ENCODE measurements around the gene DTX1. TPM values are rescaled to one million over a fixed set of nuclear protein-coding genes. Genes with fewer than 3 reads are reported as not detected.
A peak's percentile ranks its signal among the peaks of the same experiment; 100 is the strongest.

The DTX1 gene
- total and polyA plus RNA-seq, 2 of the 13 experiments (the other 11 are each of a cell fraction or from before 2014, with no cell fraction given): not detected

- H3K9ac ChIP-seq (ENCODE audit: insufficient read depth, low read depth, low read length): no peak overlapping the region
- intact Hi-C loops (cut with micrococcal nuclease; ENCODE audit: unreplicated experiment) (no loop called here), in situ Hi-C loops (cut with HindIII; ENCODE audit: extremely low pct_ligation_motif_present, low pct_unique_long_range_greater_than_20kb) (no loop called here)
- no peak overlapping the region for H3K4me3 ChIP-seq (replicated peaks in 1 of 3; ENCODE audit: insufficient read depth in 1 of 3, low read depth in 2 of 3, low read length in 3 of 3)
- no peak overlapping the region for H3K4me2 ChIP-seq (ENCODE audit: low read depth, low read length)
- FAIRE-seq: no peak
- no peaks in the 10 kb centered on the region for H3K79me2 ChIP-seq (ENCODE audit: insufficient read depth, low read length)
- no peak overlapping the region for H2AFZ ChIP-seq (ENCODE audit: low read length)
- no peaks in the 10 kb centered on the region for H3K27me3 ChIP-seq (ENCODE audit: control insufficient read depth in 1 of 2, insufficient read depth in 2 of 2, low read length in 2 of 2)
- TF ChIP-seq TRIM22 (IDR thresholded peaks at IDR 0.05): no peak
- TF ChIP-seq ZNF766 (CRISPR knock-in tag; IDR thresholded peaks at IDR 0.05; ENCODE audit: borderline replicate concordance): no peak
- TF ChIP-seq ZNF768 (CRISPR knock-in tag; IDR thresholded peaks at IDR 0.05): peak; percentile 75; the same call in 1 of the 2 replicates
- no peak for DNase-seq (ENCODE audit: low spot score)
- H4K20me1 ChIP-seq (ENCODE audit: insufficient read depth, low read length): no peaks in the 10 kb centered on the region
- ATAC-seq: no peak
- no peak overlapping the region for H3K27ac ChIP-seq (ENCODE audit: extremely low read length, insufficient read depth, low read length)
- POLR2A ChIA-PET: no interaction called here
- no peaks in the 10 kb centered on the region for H3K36me3 ChIP-seq (replicated peaks in 1 of 2; ENCODE audit: control insufficient read depth in 1 of 2, insufficient read depth in 2 of 2, low read length in 2 of 2)
- H3K4me1 ChIP-seq (ENCODE audit: insufficient read depth, low read length): no peaks in the 10 kb centered on the region
- 58% methylated on average over 7 of the region's 7 CpGs for WGBS (ENCODE audit: low lambda C conversion rate)
- no TSS peak for BruUV-seq (replicated peaks)
- CTCF ChIA-PET (ENCODE audit: low intra/inter-chr PET ratio, low total read pairs): no interaction called here
- H3K9me3 ChIP-seq (ENCODE audit: low read length): no peaks in the 10 kb centered on the region
These were observed 15.0 kb upstream of the DTX1 start for GRCh38 chr12:113041560-113041959.

- WGBS (ENCODE audit: low lambda C conversion rate): 40% methylated on average over 7 of the region's 8 CpGs
These were observed 13.3 kb upstream of the DTX1 start for GRCh38 chr12:113043240-113043639.

More at GRCh38 chr12:113043240-113043639, 13.3 kb upstream of the DTX1 start:
- H3K4me3 ChIP-seq (replicated peaks in 1 of 3; ENCODE audit: insufficient read depth in 1 of 3, low read depth in 2 of 3, low read length in 3 of 3): no peak overlapping the region
- in situ Hi-C loops (cut with HindIII; ENCODE audit: extremely low pct_ligation_motif_present, low pct_unique_long_range_greater_than_20kb): no loop called here
- H3K36me3 ChIP-seq (replicated peaks in 1 of 2; ENCODE audit: control insufficient read depth in 1 of 2, insufficient read depth in 2 of 2, low read length in 2 of 2): no peaks in the 10 kb centered on the region
- H2AFZ ChIP-seq (ENCODE audit: low read length): no peak overlapping the region
- H3K4me1 ChIP-seq (ENCODE audit: insufficient read depth, low read length): no peaks in the 10 kb centered on the region
- DNase-seq (ENCODE audit: low spot score) (no peak), ATAC-seq (no peak), FAIRE-seq (no peak)
- H3K4me2 ChIP-seq (ENCODE audit: low read depth, low read length): no peak overlapping the region
- TF ChIP-seq IRF2 (CRISPR knock-in tag; IDR thresholded peaks at IDR 0.05) (no peak), SOX5 (CRISPR knock-in tag; IDR thresholded peaks at IDR 0.05; ENCODE audit: borderline replicate concordance) (no peak), TFE3 (CRISPR knock-in tag; IDR thresholded peaks at IDR 0.05) (no peak), NCOA1 (CRISPR knock-in tag; IDR thresholded peaks at IDR 0.05) (no peak), ONECUT2 (CRISPR knock-in tag; IDR thresholded peaks at IDR 0.05) (no peak)
- TF ChIP-seq, protein P1, sequence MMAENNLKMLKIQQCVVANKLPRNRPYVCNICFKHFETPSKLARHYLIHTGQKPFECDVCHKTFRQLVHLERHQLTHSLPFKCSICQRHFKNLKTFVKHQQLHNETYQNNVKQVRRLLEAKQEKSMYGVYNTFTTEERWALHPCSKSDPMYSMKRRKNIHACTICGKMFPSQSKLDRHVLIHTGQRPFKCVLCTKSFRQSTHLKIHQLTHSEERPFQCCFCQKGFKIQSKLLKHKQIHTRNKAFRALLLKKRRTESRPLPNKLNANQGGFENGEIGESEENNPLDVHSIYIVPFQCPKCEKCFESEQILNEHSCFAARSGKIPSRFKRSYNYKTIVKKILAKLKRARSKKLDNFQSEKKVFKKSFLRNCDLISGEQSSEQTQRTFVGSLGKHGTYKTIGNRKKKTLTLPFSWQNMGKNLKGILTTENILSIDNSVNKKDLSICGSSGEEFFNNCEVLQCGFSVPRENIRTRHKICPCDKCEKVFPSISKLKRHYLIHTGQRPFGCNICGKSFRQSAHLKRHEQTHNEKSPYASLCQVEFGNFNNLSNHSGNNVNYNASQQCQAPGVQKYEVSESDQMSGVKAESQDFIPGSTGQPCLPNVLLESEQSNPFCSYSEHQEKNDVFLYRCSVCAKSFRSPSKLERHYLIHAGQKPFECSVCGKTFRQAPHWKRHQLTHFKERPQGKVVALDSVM (CRISPR knock-in tag; IDR thresholded peaks at IDR 0.05): no peak
- H4K20me1 ChIP-seq (ENCODE audit: insufficient read depth, low read length): no peaks in the 10 kb centered on the region
- ChIA-PET POLR2A (no interaction called here), CTCF (ENCODE audit: low intra/inter-chr PET ratio, low total read pairs) (no interaction called here)
- no peaks in the 10 kb centered on the region for H3K27me3 ChIP-seq (ENCODE audit: control insufficient read depth in 1 of 2, insufficient read depth in 2 of 2, low read length in 2 of 2)
- no peak overlapping the region for H3K27ac ChIP-seq (ENCODE audit: extremely low read length, insufficient read depth, low read length)
- no peak overlapping the region for H3K9ac ChIP-seq (ENCODE audit: insufficient read depth, low read depth, low read length)
- intact Hi-C loops (cut with micrococcal nuclease; ENCODE audit: unreplicated experiment): no loop called here
- H3K79me2 ChIP-seq (ENCODE audit: insufficient read depth, low read length): no peaks in the 10 kb centered on the region
- no TSS peak for BruUV-seq (replicated peaks)
- no peaks in the 10 kb centered on the region for H3K9me3 ChIP-seq (ENCODE audit: low read length)

Measured in HepG2 (cell line).